Measurements from ENCODE around the gene TCEA2. TPM values are rescaled to one million over a fixed set of nuclear protein-coding genes. Genes with fewer than 3 reads are reported as not detected.

Gene TCEA2
- 9.4 TPM for total RNA-seq (2013)
- polyA plus RNA-seq (10 to 100 TPM; 15.7 to 24.3 (median 16.0) TPM), polyA minus RNA-seq (8.5 and 10.6 TPM in 2 replicates), total RNA-seq (0.59 to 4.5 (median 3.3) reads per million in 11 experiments)

DNA sequence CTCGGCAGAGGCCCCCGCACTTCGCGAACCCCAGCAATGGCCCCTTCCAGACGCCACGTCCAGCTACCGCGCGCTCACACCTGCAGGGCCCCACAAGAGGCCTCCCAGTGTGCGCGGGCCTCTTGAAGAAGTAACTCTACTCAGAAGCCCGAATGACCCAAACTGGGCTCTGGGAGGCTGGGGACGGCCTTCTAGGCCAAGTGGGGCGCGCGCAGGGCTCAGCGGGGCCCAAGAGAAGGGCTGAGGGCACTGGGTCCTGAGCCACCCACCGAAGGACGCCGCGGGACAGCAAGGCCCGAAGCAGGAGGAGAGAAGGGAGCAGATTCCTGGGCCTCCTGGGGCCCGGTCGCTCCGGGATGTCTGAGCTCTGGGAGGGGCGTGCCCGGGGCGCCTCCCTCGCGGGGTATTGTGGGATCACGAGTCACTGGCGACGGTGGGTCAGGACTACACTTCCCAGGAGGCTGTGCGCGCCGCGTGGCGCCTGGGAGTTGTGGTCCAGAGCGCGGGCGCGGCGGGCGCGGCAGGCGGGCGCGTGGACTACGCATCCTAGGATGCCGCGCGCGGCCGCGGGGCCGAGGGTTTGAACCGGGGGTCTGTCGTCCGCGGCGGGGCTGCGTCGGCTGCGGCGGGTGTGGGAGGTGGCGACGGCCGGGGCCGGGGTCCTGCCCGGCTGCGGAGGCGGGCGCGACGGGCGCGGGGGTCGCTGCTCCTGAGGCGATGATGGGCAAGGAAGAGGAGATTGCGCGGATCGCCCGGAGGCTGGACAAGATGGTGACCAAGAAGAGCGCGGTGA lies at the start of gene TCEA2:
TSS of gene TCEA2 (plus strand) at position 603 of the 793 bp plus-strand sequence. CDS start at position 718, 115 bp downstream.
- H3K36me3 ChIP-seq (replicated peaks in 1 of 2; ENCODE audit: control insufficient read depth in 1 of 2, insufficient read depth in 2 of 2, low read length in 2 of 2): no peaks in the 10 kb centered on the region
- peak within 1 kb of the TSS in 1 of 2 donors; percentile 67 for H3K27ac ChIP-seq (ENCODE audit: low read depth in 1 of 2, low read length in 2 of 2)
- H4K20me1 ChIP-seq (ENCODE audit: insufficient read depth, low read length): peaks cover 5% of the 10 kb centered on the region
- Mint-ChIP-seq H3K36me3 (no peaks in the 10 kb centered on the region), H3K4me3 (peak within 1 kb of the TSS; percentile 82 to 87), H3K27me3 (ENCODE audit: low read depth in 3 of 3) (peaks cover 2 to 29% (median 20%) of the 10 kb centered on the region in 3 donors), H3K9me3 (no peaks in the 10 kb centered on the region), H3K4me1 (peaks cover 42% of the 10 kb centered on the region), H3K27ac (peak within 1 kb of the TSS in 5 of 7 donors; percentile 18 to 81 (median 50))
- H3K9ac ChIP-seq (ENCODE audit: insufficient read depth, low read length, poor library complexity, severe bottlenecking): peak within 1 kb of the TSS; percentile 68
- peak within 1 kb of the TSS; percentile 92 for H3K4me2 ChIP-seq (replicated peaks; ENCODE audit: extremely low read depth, low read length, poor library complexity, severe bottlenecking)
- intact Hi-C loops (cut with micrococcal nuclease): loop anchor here (1.0 to 10.0 kb wide), 6 partner anchors 16 to 538 kb away; partner anchors contain the start of genes PRPF6 (in 2 of the 2), RGS19 (in 2 of the 2), PPDPF (in 1 of the 2) and UCKL1 (in 1 of the 2)
- H3K4me1 ChIP-seq (ENCODE audit: control insufficient read depth in 1 of 2, insufficient read depth in 2 of 2, low read length in 2 of 2): peaks cover 32 to 53% of the 10 kb centered on the region in 2 donors
- peak within 1 kb of the TSS; percentile 65 to 82 (median 68) for H3K4me3 ChIP-seq (replicated peaks in 1 of 3; ENCODE audit: low read depth in 2 of 3, low read length in 3 of 3)
- DNase-seq: peak; percentile 87 to 90 (median 89)
- peak within 1 kb of the TSS; percentile 91 for H2AFZ ChIP-seq (ENCODE audit: insufficient read depth, low read depth, low read length, poor library complexity, severe bottlenecking)
- no peaks in the 10 kb centered on the region for H3K27me3 ChIP-seq (ENCODE audit: control insufficient read depth in 2 of 2, insufficient read depth in 2 of 2, low read length in 2 of 2)
- TF ChIP-seq, protein P1, sequence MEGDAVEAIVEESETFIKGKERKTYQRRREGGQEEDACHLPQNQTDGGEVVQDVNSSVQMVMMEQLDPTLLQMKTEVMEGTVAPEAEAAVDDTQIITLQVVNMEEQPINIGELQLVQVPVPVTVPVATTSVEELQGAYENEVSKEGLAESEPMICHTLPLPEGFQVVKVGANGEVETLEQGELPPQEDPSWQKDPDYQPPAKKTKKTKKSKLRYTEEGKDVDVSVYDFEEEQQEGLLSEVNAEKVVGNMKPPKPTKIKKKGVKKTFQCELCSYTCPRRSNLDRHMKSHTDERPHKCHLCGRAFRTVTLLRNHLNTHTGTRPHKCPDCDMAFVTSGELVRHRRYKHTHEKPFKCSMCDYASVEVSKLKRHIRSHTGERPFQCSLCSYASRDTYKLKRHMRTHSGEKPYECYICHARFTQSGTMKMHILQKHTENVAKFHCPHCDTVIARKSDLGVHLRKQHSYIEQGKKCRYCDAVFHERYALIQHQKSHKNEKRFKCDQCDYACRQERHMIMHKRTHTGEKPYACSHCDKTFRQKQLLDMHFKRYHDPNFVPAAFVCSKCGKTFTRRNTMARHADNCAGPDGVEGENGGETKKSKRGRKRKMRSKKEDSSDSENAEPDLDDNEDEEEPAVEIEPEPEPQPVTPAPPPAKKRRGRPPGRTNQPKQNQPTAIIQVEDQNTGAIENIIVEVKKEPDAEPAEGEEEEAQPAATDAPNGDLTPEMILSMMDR (IDR thresholded peaks at IDR 0.05): no peak
- no peaks in the 10 kb centered on the region for H3K9me3 ChIP-seq (replicated peaks in 1 of 2; ENCODE audit: control insufficient read depth in 1 of 2, insufficient read depth in 1 of 2, low read length in 2 of 2)
- peaks cover 4% of the 10 kb centered on the region for H3K79me2 ChIP-seq (ENCODE audit: insufficient read depth, low read length)
- 7% methylated on average over 77 of the region's 85 CpGs for WGBS (ENCODE audit: insufficient coverage)

DNA sequence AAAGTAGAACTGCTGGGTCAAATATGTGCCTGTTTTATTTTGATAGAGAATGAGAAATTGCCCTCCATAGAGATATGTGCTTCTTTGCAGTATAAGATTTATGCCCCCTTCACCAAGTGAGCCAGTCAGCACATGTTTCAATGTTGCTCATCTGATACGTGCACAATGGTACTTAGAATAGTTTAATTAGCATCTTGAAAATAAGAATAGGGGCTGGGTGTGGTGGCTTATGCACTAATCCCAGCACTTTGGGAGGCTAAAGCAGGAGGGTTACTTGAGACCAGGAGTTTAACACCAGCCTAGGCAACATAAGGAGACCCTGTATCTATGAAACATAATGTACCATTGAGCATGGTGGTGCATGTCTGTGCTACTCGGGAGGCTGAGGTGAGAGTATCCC lies 47.4 kb upstream of the TCEA2 start:
- no peak overlapping the region for H3K9ac ChIP-seq (ENCODE audit: insufficient read depth, low read length, poor library complexity, severe bottlenecking)
- no peaks in the 10 kb centered on the region for H3K4me1 ChIP-seq (ENCODE audit: control insufficient read depth in 1 of 2, insufficient read depth in 2 of 2, low read length in 2 of 2)
- Mint-ChIP-seq H3K27me3 (ENCODE audit: low read depth in 3 of 3) (no peaks in the 10 kb centered on the region), H3K36me3 (peaks cover 61 to 83% of the 10 kb centered on the region in 2 donors), H3K27ac (no peak overlapping the region), H3K4me1 (peaks cover 7% of the 10 kb centered on the region), H3K9me3 (peaks cover 0 to 4% (median 0%) of the 10 kb centered on the region in 7 donors), H3K4me3 (no peak overlapping the region)
- H3K4me2 ChIP-seq (replicated peaks; ENCODE audit: extremely low read depth, low read length, poor library complexity, severe bottlenecking): no peak overlapping the region
- no peak for DNase-seq
- intact Hi-C loops (cut with micrococcal nuclease): no loop called here
- TF ChIP-seq, protein P1 (IDR thresholded peaks at IDR 0.05): no peak
- WGBS (ENCODE audit: insufficient coverage): 100% methylated on average over 1 of the region's 2 CpGs
- H3K27ac ChIP-seq (ENCODE audit: low read depth in 1 of 2, low read length in 2 of 2): no peak overlapping the region
- no peak overlapping the region for H2AFZ ChIP-seq (ENCODE audit: insufficient read depth, low read depth, low read length, poor library complexity, severe bottlenecking)
- no peaks in the 10 kb centered on the region for H3K9me3 ChIP-seq (replicated peaks in 1 of 2; ENCODE audit: control insufficient read depth in 1 of 2, insufficient read depth in 1 of 2, low read length in 2 of 2)
- H3K27me3 ChIP-seq (ENCODE audit: control insufficient read depth in 2 of 2, insufficient read depth in 2 of 2, low read length in 2 of 2): no peaks in the 10 kb centered on the region
- H3K4me3 ChIP-seq (replicated peaks in 1 of 3; ENCODE audit: low read depth in 2 of 3, low read length in 3 of 3): no peak overlapping the region
- H3K36me3 ChIP-seq (replicated peaks in 1 of 2; ENCODE audit: control insufficient read depth in 1 of 2, insufficient read depth in 2 of 2, low read length in 2 of 2): peaks cover 66 to 85% of the 10 kb centered on the region in 2 donors
- peaks cover 8% of the 10 kb centered on the region for H4K20me1 ChIP-seq (ENCODE audit: insufficient read depth, low read length)
- no peaks in the 10 kb centered on the region for H3K79me2 ChIP-seq (ENCODE audit: insufficient read depth, low read length)

Measured in CD14-positive monocyte (primary cell).